Measurements from ENCODE around the gene NLE1. TPM values are rescaled to one million over a fixed set of nuclear protein-coding genes. Genes with fewer than 3 reads are reported as not detected.

The NLE1 gene
- total and polyA plus RNA-seq, 2 donors (not counting 1 experiment from before 2014, with no cell fraction given), result 16.5 to 17.5 TPM

DNA sequence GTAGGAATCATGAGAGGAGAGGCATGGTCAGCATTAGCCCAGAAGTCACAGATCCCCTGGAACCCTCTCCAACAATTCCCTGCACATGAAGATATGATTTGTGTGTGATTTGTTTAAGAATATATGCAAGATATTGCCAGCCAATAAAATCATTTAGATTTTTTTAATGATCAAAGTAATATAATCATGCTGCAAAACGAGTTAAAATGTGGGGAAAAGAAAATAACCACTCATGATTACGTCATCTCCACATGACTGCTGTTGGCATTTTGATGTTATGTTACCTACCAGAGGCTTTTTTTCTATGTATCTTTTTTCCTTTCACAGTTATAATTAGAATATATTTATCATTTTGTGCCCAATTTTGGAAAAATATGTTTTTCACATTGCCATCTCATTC, 29.7 kb upstream of the NLE1 start:
- H3K9me3 Mint-ChIP-seq (ENCODE audit: insufficient read depth), result no peaks in the 10 kb centered on the region
- TF ChIP-seq, protein P1, sequence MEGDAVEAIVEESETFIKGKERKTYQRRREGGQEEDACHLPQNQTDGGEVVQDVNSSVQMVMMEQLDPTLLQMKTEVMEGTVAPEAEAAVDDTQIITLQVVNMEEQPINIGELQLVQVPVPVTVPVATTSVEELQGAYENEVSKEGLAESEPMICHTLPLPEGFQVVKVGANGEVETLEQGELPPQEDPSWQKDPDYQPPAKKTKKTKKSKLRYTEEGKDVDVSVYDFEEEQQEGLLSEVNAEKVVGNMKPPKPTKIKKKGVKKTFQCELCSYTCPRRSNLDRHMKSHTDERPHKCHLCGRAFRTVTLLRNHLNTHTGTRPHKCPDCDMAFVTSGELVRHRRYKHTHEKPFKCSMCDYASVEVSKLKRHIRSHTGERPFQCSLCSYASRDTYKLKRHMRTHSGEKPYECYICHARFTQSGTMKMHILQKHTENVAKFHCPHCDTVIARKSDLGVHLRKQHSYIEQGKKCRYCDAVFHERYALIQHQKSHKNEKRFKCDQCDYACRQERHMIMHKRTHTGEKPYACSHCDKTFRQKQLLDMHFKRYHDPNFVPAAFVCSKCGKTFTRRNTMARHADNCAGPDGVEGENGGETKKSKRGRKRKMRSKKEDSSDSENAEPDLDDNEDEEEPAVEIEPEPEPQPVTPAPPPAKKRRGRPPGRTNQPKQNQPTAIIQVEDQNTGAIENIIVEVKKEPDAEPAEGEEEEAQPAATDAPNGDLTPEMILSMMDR (IDR thresholded peaks at IDR 0.05), result peak; percentile 30
- TF ChIP-seq EZH2 (IDR thresholded peaks at IDR 0.05; ENCODE audit: borderline replicate concordance, insufficient read depth, low read depth, low read length, poor library complexity, severe bottlenecking), result no peak
- no peak overlapping the region for H3K4me2 ChIP-seq (replicated peaks; ENCODE audit: low read depth, low read length, poor library complexity, severe bottlenecking)
- no peaks in the 10 kb centered on the region for H3K4me1 Mint-ChIP-seq
- no peaks in the 10 kb centered on the region for H3K9me3 ChIP-seq (ENCODE audit: control extremely low read depth in 1 of 3, control insufficient read depth in 2 of 3, insufficient read depth in 1 of 3, low read length in 2 of 3)
- no peak overlapping the region for H3K4me3 ChIP-seq (ENCODE audit: control extremely low read depth in 1 of 5, extremely low read depth in 1 of 5, insufficient read depth in 1 of 5, low read depth in 2 of 5, low read length in 4 of 5)
- no peak overlapping the region for H3K27ac ChIP-seq (ENCODE audit: low read length in 2 of 2)
- no peak overlapping the region for H3K27ac Mint-ChIP-seq
- peaks cover 0 to 9% (median 0%) of the 10 kb centered on the region in 4 experiments for H3K27me3 ChIP-seq (replicated peaks in 1 of 4; ENCODE audit: control extremely low read depth in 1 of 4, control insufficient read depth in 3 of 4, insufficient read depth in 4 of 4, low read length in 3 of 4)
- H3K9ac ChIP-seq (ENCODE audit: low read length), result no peak overlapping the region
- H3K4me1 ChIP-seq (ENCODE audit: control insufficient read depth in 2 of 2, insufficient read depth in 2 of 2, low read length in 2 of 2), result no peaks in the 10 kb centered on the region
- peaks cover 24% of the 10 kb centered on the region for H3K27me3 Mint-ChIP-seq
- no peak for ATAC-seq (ENCODE audit: low read depth)
- DNase-seq, result no peak
- CTCF ChIA-PET, result interaction anchor here (1.0 to 1.8 kb wide), 7 partner anchors 143 to 576 kb away, joined by 3 to 11 read pairs (median 4); no protein-coding TSS in a partner anchor
- intact Hi-C loops (cut with micrococcal nuclease), result loop anchor here (1.0 to 2.0 kb wide), 3 partner anchors 141 to 367 kb away; no protein-coding TSS in a partner anchor
- WGBS (ENCODE audit: insufficient coverage), result no CpG with 5 or more reads among the region's 2 CpGs
- H3K4me3 Mint-ChIP-seq, result no peak overlapping the region
- H3K36me3 ChIP-seq (replicated peaks in 1 of 2; ENCODE audit: control extremely low read depth in 1 of 2, control insufficient read depth in 1 of 2, extremely low read depth in 1 of 2, insufficient read depth in 2 of 2, low read length in 1 of 2), result no peaks in the 10 kb centered on the region
- POLR2A ChIA-PET, result no interaction called here
- no peak overlapping the region for H2AFZ ChIP-seq (ENCODE audit: insufficient read depth, low read depth, low read length, poor library complexity, severe bottlenecking)
- H4K20me1 ChIP-seq (ENCODE audit: control insufficient read depth, insufficient read depth, low read length, poor library complexity, severe bottlenecking), result no peaks in the 10 kb centered on the region
- H3K79me2 ChIP-seq (ENCODE audit: control insufficient read depth, insufficient read depth, low read length), result no peaks in the 10 kb centered on the region

DNA sequence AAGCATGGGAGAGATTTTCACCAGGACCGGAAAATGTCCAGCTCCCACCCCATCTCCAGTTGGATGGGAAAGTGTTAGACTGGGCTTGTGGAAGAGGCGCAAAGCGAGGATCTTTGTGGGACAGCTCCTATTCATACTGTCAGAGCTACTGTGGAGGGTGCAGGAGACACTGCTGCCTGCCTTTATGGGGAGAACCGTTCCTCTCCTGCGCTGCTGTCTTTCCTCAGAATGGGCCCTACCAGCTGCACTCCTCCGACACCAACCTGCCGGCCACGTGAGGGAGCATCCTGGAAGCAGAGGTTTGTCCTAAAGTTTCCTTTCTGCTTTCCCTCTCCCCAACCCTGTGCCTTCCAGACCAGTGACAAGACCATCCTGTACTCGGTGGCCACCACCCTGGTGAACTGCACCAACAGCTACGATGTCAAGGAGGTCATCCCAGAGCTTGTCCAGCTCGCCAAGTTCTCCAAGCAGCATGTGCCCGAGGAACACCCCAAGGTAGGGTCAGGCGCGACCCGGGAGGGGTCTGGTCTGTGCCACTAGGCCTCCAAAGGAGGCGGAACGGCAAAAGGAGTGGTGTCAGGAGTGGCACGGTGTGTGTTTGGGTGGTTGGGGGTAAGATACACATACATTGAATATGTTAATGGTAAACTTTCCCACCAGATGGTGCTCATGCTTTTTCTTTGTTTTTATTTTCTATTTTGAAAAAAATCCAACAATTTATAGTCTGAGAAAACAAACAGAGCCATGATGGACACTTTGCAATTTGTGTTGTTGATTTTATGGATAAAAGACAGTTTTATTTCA, 29.1 kb upstream of the NLE1 start:
- intact Hi-C loops (cut with micrococcal nuclease), result loop anchor here (1.0 to 2.0 kb wide), 3 partner anchors 142 to 368 kb away; no protein-coding TSS in a partner anchor
- H4K20me1 ChIP-seq (ENCODE audit: control insufficient read depth, insufficient read depth, low read length, poor library complexity, severe bottlenecking), result no peaks in the 10 kb centered on the region
- H3K27ac Mint-ChIP-seq, result no peak overlapping the region

More for the DNA sequence above, 29.1 kb upstream of the NLE1 start:
- H3K4me1 Mint-ChIP-seq, result no peaks in the 10 kb centered on the region
- no peak overlapping the region for H3K27ac ChIP-seq (ENCODE audit: low read length in 2 of 2)
- H3K79me2 ChIP-seq (ENCODE audit: control insufficient read depth, insufficient read depth, low read length), result no peaks in the 10 kb centered on the region
- ChIA-PET CTCF (interaction anchor here (0.7 to 2.7 kb wide), 12 partner anchors 52 to 577 kb away, joined by 3 to 16 read pairs (median 4); partner anchors contain the start of genes RAD51D and SLFN12L), POLR2A (interaction anchor here (0.5 kb wide), 1 partner anchor 27 kb away, joined by 4 read pairs; no protein-coding TSS in a partner anchor)
- TF ChIP-seq EZH2 (IDR thresholded peaks at IDR 0.05; ENCODE audit: borderline replicate concordance, insufficient read depth, low read depth, low read length, poor library complexity, severe bottlenecking), result no peak
- TF ChIP-seq, protein P1 (IDR thresholded peaks at IDR 0.05), result peak; percentile 63
- ATAC-seq (ENCODE audit: low read depth) (peak; percentile 31), DNase-seq (peak; percentile 28)
- no peak overlapping the region for H3K4me3 ChIP-seq (ENCODE audit: control extremely low read depth in 1 of 5, extremely low read depth in 1 of 5, insufficient read depth in 1 of 5, low read depth in 2 of 5, low read length in 4 of 5)
- no peak overlapping the region for H2AFZ ChIP-seq (ENCODE audit: insufficient read depth, low read depth, low read length, poor library complexity, severe bottlenecking)
- H3K4me1 ChIP-seq (ENCODE audit: control insufficient read depth in 2 of 2, insufficient read depth in 2 of 2, low read length in 2 of 2), result no peaks in the 10 kb centered on the region
- peaks cover 0 to 9% (median 0%) of the 10 kb centered on the region in 4 experiments for H3K27me3 ChIP-seq (replicated peaks in 1 of 4; ENCODE audit: control extremely low read depth in 1 of 4, control insufficient read depth in 3 of 4, insufficient read depth in 4 of 4, low read length in 3 of 4)
- peaks cover 28% of the 10 kb centered on the region for H3K27me3 Mint-ChIP-seq
- no peaks in the 10 kb centered on the region for H3K36me3 ChIP-seq (replicated peaks in 1 of 2; ENCODE audit: control extremely low read depth in 1 of 2, control insufficient read depth in 1 of 2, extremely low read depth in 1 of 2, insufficient read depth in 2 of 2, low read length in 1 of 2)
- H3K4me3 Mint-ChIP-seq, result no peak overlapping the region
- WGBS (ENCODE audit: insufficient coverage), result 86% methylated on average over 12 of the region's 18 CpGs
- H3K9ac ChIP-seq (ENCODE audit: low read length), result no peak overlapping the region
- H3K9me3 Mint-ChIP-seq (ENCODE audit: insufficient read depth), result no peaks in the 10 kb centered on the region
- no peaks in the 10 kb centered on the region for H3K9me3 ChIP-seq (ENCODE audit: control extremely low read depth in 1 of 3, control insufficient read depth in 2 of 3, insufficient read depth in 1 of 3, low read length in 2 of 3)
- no peak overlapping the region for H3K4me2 ChIP-seq (replicated peaks; ENCODE audit: low read depth, low read length, poor library complexity, severe bottlenecking)

All from B cell (primary cell).